ENCODE measurements around the gene THAP11.

THAP11 gene

GRCh38 chr16:67877064-67877463 is 34.9 kb downstream of the THAP11 start:
- Mint-ChIP-seq H3K27ac (no peak overlapping the region), H3K36me3 (ENCODE audit: insufficient read depth) (peaks cover 67% of the 10 kb centered on the region), H3K27me3 (no peaks in the 10 kb centered on the region), H3K4me3 (no peak overlapping the region), H3K4me1 (ENCODE audit: low read depth in 2 of 2) (peaks cover 35 to 36% of the 10 kb centered on the region in 2 donors), H3K9me3 (no peaks in the 10 kb centered on the region)
- no peak for DNase-seq
- no peak for ATAC-seq (replicated peaks)

- ATAC-seq (replicated peaks) (no peak), DNase-seq (no peak)
- H3K27me3 Mint-ChIP-seq: no peaks in the 10 kb centered on the region
- H3K36me3 Mint-ChIP-seq (ENCODE audit: insufficient read depth): peaks cover 61% of the 10 kb centered on the region
- peak overlapping the region in 1 of 2 donors; percentile 83 for H3K27ac Mint-ChIP-seq
- H3K9me3 Mint-ChIP-seq: no peaks in the 10 kb centered on the region
- H3K4me1 Mint-ChIP-seq (ENCODE audit: low read depth in 2 of 2): peaks cover 28 to 30% of the 10 kb centered on the region in 2 donors
- no peak overlapping the region for H3K4me3 Mint-ChIP-seq
Observed at GRCh38 chr16:67878232-67878631, 36.1 kb downstream of the THAP11 start.

- Mint-ChIP-seq H3K27ac (peak overlapping the region in 1 of 2 donors; percentile 17), H3K27me3 (no peaks in the 10 kb centered on the region), H3K4me1 (ENCODE audit: low read depth in 2 of 2) (peaks cover 25 to 29% of the 10 kb centered on the region in 2 donors), H3K36me3 (ENCODE audit: insufficient read depth) (peaks cover 62% of the 10 kb centered on the region), H3K4me3 (no peak overlapping the region), H3K9me3 (no peaks in the 10 kb centered on the region)
- DNase-seq (no peak), ATAC-seq (replicated peaks) (no peak)
Observed at GRCh38 chr16:67878846-67879245, 36.7 kb downstream of the THAP11 start.

- no peak for ATAC-seq (replicated peaks)
- H3K4me3 Mint-ChIP-seq: no peak overlapping the region
- H3K9me3 Mint-ChIP-seq: no peaks in the 10 kb centered on the region
- DNase-seq: no peak
- H3K27me3 Mint-ChIP-seq: no peaks in the 10 kb centered on the region
- H3K27ac Mint-ChIP-seq: no peak overlapping the region
- peaks cover 19 to 23% of the 10 kb centered on the region in 2 donors for H3K4me1 Mint-ChIP-seq (ENCODE audit: low read depth in 2 of 2)
- peaks cover 61% of the 10 kb centered on the region for H3K36me3 Mint-ChIP-seq (ENCODE audit: insufficient read depth)
Observed at GRCh38 chr16:67879462-67879861, 37.3 kb downstream of the THAP11 start.

GRCh38 chr16:67879936-67880335 is 37.8 kb downstream of the THAP11 start:
- ATAC-seq (replicated peaks): no peak

GRCh38 chr16:67880584-67880983 is 38.5 kb downstream of the THAP11 start:
- DNase-seq (no peak), ATAC-seq (replicated peaks) (no peak)
- H3K9me3 Mint-ChIP-seq: no peaks in the 10 kb centered on the region
- no peak overlapping the region for H3K4me3 Mint-ChIP-seq
- H3K4me1 Mint-ChIP-seq (ENCODE audit: low read depth in 2 of 2): peaks cover 8 to 13% of the 10 kb centered on the region in 2 donors
- no peaks in the 10 kb centered on the region for H3K27me3 Mint-ChIP-seq
- peak overlapping the region in 1 of 2 donors; percentile 72 for H3K27ac Mint-ChIP-seq
- peaks cover 65% of the 10 kb centered on the region for H3K36me3 Mint-ChIP-seq (ENCODE audit: insufficient read depth)

More at GRCh38 chr16:67879936-67880335, 37.8 kb downstream of the THAP11 start:
- H3K36me3 Mint-ChIP-seq (ENCODE audit: insufficient read depth): peaks cover 65% of the 10 kb centered on the region
- no peaks in the 10 kb centered on the region for H3K27me3 Mint-ChIP-seq
- H3K9me3 Mint-ChIP-seq: no peaks in the 10 kb centered on the region
- H3K4me1 Mint-ChIP-seq (ENCODE audit: low read depth in 2 of 2): peaks cover 14 to 19% of the 10 kb centered on the region in 2 donors
- H3K4me3 Mint-ChIP-seq: no peak overlapping the region
- DNase-seq: no peak
- peak overlapping the region in 1 of 2 donors; percentile 72 for H3K27ac Mint-ChIP-seq

DNA sequence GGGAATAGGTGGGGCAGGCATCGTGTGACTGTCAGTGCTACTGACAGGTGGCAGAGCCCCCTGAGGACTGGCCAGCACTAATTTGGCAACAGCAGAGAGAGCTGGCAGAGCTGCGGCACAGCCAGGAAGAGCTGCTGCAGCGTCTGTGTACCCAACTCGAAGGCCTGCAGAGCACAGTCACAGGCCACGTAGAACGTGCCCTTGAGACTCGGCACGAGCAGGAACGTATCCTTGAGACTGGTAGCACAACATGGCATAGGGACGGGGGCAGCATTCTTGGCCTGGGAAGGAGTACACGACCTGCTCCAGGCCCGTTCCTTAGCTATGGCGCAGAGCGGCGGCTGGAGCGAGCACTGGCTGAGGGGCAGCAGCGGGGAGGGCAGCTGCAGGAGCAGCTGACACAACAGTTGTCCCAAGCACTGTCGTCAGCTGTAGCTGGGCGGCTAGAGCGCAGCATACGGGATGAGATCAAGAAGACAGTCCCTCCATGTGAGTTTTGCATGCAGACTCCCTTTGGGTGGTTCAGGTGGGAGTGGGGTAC is 39.6 kb downstream of the THAP11 start:
- peak overlapping the region in 1 of 2 donors; percentile 31 for H3K4me3 Mint-ChIP-seq
- H3K27ac Mint-ChIP-seq: peak overlapping the region in 1 of 2 donors; percentile 72
- no peaks in the 10 kb centered on the region for H3K9me3 Mint-ChIP-seq
- no peaks in the 10 kb centered on the region for H3K27me3 Mint-ChIP-seq
- no peak for ATAC-seq (replicated peaks)
- peaks cover 0 to 6% of the 10 kb centered on the region in 2 donors for H3K4me1 Mint-ChIP-seq (ENCODE audit: low read depth in 2 of 2)
- peaks cover 63% of the 10 kb centered on the region for H3K36me3 Mint-ChIP-seq (ENCODE audit: insufficient read depth)
- DNase-seq: no peak

- ATAC-seq (replicated peaks) (no peak), DNase-seq (no peak)
- Mint-ChIP-seq H3K4me3 (no peak overlapping the region), H3K27me3 (no peaks in the 10 kb centered on the region), H3K9me3 (no peaks in the 10 kb centered on the region), H3K36me3 (ENCODE audit: insufficient read depth) (peaks cover 54% of the 10 kb centered on the region), H3K4me1 (ENCODE audit: low read depth in 2 of 2) (peaks cover 0 to 6% of the 10 kb centered on the region in 2 donors), H3K27ac (peak overlapping the region in 1 of 2 donors; percentile 88)
Observed at GRCh38 chr16:67882374-67883145, 40.4 kb downstream of the THAP11 start.

- Mint-ChIP-seq H3K27ac (peak overlapping the region in 1 of 2 donors; percentile 88), H3K27me3 (no peaks in the 10 kb centered on the region)
Observed at GRCh38 chr16:67883146-67883871, 41.2 kb downstream of the THAP11 start.

GRCh38 chr16:67883872-67884261 is 41.7 kb downstream of the THAP11 start:
- Mint-ChIP-seq H3K4me1 (ENCODE audit: low read depth in 2 of 2) (peaks cover 0 to 6% of the 10 kb centered on the region in 2 donors), H3K9me3 (no peaks in the 10 kb centered on the region), H3K27ac (peak overlapping the region in 1 of 2 donors; percentile 88), H3K4me3 (no peak overlapping the region), H3K36me3 (ENCODE audit: insufficient read depth) (peaks cover 41% of the 10 kb centered on the region), H3K27me3 (no peaks in the 10 kb centered on the region)
- ATAC-seq (replicated peaks) (peak; percentile 90), DNase-seq (peak; percentile 71 to 72 (median 72))

More at GRCh38 chr16:67883146-67883871, 41.2 kb downstream of the THAP11 start:
- H3K4me3 Mint-ChIP-seq: no peak overlapping the region
- H3K9me3 Mint-ChIP-seq: no peaks in the 10 kb centered on the region
- H3K36me3 Mint-ChIP-seq (ENCODE audit: insufficient read depth): peaks cover 46% of the 10 kb centered on the region
- no peak for DNase-seq
- peaks cover 0 to 6% of the 10 kb centered on the region in 2 donors for H3K4me1 Mint-ChIP-seq (ENCODE audit: low read depth in 2 of 2)
- peak; percentile 21 for ATAC-seq (replicated peaks)

DNA sequence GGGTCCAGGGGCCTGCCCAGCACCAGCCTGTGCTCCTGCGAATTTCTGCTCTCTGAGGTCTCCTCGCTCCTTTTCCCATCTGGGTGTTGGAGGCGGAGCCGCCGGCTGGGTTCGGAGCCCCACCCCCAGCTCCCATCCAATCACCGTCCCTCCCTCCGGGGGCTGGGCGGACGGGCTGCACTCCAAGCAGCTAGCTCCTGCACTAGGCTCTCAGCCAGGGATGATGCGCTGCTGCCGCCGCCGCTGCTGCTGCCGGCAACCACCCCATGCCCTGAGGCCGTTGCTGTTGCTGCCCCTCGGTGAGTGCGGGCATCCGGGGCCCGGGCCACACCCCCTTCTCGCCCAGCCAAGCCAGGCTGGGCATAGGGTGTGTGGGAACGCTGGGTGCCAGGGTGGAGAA is 42.6 kb downstream of the THAP11 start, which contains the start of gene NRN1L:
Gene NRN1L (plus strand): TSS at position 202 of the 400 bp plus-strand sequence. CDS start 19 bp downstream, at position 221.
- peaks cover 33% of the 10 kb centered on the region for H3K36me3 Mint-ChIP-seq (ENCODE audit: insufficient read depth)
- H3K4me1 Mint-ChIP-seq (ENCODE audit: low read depth in 2 of 2): peaks cover 0 to 6% of the 10 kb centered on the region in 2 donors
- no peaks in the 10 kb centered on the region for H3K9me3 Mint-ChIP-seq
- DNase-seq: no peak
- no peak for ATAC-seq (replicated peaks)
- no peak within 1 kb of the TSS for H3K4me3 Mint-ChIP-seq
- peak within 1 kb of the TSS in 1 of 2 donors; percentile 88 for H3K27ac Mint-ChIP-seq
- no peaks in the 10 kb centered on the region for H3K27me3 Mint-ChIP-seq

DNA sequence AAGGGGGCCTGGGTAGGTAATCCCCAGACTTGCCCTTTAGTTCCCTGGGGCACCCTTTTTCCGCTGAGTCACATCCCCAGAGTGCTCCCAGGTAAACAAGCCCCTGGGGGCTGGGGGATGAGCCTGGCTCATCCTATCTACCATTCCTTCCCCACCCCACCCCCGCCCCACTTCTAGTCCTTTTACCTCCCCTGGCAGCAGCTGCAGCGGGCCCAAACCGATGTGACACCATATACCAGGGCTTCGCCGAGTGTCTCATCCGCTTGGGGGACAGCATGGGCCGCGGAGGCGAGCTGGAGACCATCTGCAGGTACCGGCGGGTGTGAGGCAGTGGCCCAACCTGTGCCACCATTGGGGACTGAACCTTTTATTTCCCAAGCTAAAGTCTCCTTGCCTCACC is 43.4 kb downstream of the THAP11 start:
- Mint-ChIP-seq H3K27me3 (no peaks in the 10 kb centered on the region), H3K4me3 (no peak overlapping the region), H3K9me3 (no peaks in the 10 kb centered on the region), H3K4me1 (ENCODE audit: low read depth in 2 of 2) (peaks cover 0 to 6% of the 10 kb centered on the region in 2 donors), H3K36me3 (ENCODE audit: insufficient read depth) (peaks cover 28% of the 10 kb centered on the region), H3K27ac (no peak overlapping the region)
- DNase-seq: no peak
- ATAC-seq (replicated peaks): no peak

DNA sequence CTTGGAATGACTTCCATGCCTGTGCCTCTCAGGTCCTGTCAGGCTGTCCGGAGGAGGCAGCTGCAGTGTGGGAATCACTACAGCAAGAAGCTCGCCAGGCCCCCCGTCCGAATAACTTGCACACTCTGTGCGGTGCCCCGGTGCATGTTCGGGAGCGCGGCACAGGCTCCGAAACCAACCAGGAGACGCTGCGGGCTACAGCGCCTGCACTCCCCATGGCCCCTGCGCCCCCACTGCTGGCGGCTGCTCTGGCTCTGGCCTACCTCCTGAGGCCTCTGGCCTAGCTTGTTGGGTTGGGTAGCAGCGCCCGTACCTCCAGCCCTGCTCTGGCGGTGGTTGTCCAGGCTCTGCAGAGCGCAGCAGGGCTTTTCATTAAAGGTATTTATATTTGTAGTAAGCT is 43.9 kb downstream of the THAP11 start:
- Mint-ChIP-seq H3K36me3 (ENCODE audit: insufficient read depth) (peaks cover 24% of the 10 kb centered on the region), H3K9me3 (no peaks in the 10 kb centered on the region), H3K4me1 (ENCODE audit: low read depth in 2 of 2) (peaks cover 0 to 6% of the 10 kb centered on the region in 2 donors), H3K27me3 (no peaks in the 10 kb centered on the region), H3K4me3 (no peak overlapping the region), H3K27ac (no peak overlapping the region)
- DNase-seq (no peak), ATAC-seq (replicated peaks) (no peak)
